Epidermal melanocyte (primary cell): ENCODE measurements around the gene DRC3.
"Not testable (repeated sequence)": the region's sequence is repeated elsewhere in the genome, so short reads cannot be mapped to it uniquely, and the experiment has no call there.

Source experiments
- DNase-seq: peaks from one replicate; pipeline ENCODE4 v3.0.0; 2011; ENCODE audit warnings: low spot score; ENCODE audit not compliant: insufficient read length

Gene DRC3, protein sequence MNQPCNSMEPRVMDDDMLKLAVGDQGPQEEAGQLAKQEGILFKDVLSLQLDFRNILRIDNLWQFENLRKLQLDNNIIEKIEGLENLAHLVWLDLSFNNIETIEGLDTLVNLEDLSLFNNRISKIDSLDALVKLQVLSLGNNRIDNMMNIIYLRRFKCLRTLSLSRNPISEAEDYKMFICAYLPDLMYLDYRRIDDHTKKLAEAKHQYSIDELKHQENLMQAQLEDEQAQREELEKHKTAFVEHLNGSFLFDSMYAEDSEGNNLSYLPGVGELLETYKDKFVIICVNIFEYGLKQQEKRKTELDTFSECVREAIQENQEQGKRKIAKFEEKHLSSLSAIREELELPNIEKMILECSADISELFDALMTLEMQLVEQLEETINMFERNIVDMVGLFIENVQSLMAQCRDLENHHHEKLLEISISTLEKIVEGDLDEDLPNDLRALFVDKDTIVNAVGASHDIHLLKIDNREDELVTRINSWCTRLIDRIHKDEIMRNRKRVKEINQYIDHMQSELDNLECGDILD

GRCh38 chr17:17972126-17972951 lies at the start of gene DRC3, which contains the start of gene TOM1L2:
Gene DRC3 (plus strand): TSS chr17:17972862. CDS start chr17:17977599, 4,737 bp downstream.
Gene TOM1L2 (minus strand): TSS chr17:17972400. CDS start chr17:17972313, 87 bp downstream.
- peak; percentile 100 for DNase-seq

DNA sequence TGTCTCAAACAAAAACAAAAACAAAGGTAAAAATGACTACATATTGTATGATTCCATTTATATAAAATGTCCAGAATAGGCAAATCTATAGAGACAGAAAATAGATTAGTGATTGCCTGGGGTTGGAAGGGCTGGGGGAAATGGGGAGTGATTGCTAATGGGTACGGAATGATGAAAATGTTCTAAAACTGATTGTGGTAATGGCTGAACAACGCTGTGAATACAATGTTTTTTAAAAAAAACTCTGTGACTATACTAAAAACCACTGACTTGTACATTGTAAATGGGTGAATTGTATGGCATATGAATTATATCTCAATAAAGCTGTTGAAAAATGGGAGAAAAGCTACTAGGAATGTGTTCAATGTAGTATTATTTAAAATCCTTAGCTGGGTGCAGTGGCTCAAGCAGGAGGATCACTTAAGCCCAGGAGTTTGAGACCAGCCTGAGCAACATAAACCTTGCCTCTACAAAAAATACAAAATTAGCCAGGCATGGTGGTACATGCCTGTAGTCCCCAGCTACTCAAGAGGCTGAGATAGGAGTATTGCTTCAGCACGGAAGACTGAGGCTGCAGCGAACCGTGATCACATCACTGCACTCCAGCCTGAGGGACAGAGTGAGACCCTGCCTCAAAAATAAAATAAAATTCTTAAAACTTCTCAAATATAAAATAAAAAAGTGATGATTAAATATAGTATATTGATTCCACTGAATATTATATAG lies 48.4 kb upstream of the DRC3 start:
- DNase-seq = no peak

- no peak for DNase-seq
Measured at GRCh38 chr17:17924857-17925250, 47.8 kb upstream of the DRC3 start.

DNA sequence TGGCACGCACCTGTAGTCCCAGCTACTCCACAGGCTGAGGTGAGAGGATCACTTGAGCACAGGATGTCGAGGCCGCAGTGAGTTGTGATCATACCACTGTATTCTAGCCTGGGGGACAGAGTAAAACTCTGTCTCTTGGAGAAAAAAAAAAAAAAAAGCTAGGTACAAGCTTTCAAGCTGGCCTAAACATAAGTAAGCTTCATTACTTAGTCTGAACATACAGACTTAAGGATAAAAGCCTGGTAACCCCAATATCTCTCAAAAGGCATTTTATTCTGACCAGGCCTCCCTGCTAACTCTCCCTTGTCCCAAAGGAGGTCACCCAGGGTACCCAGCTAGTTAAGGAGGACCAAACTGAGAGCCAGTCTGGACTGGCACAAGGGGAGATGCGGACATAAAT lies 46.6 kb upstream of the DRC3 start:
- no peak for DNase-seq

GRCh38 chr17:17926840-17927449 lies 45.7 kb upstream of the DRC3 start:
- DNase-seq = no peak

GRCh38 chr17:17928398-17929287 lies 44.0 kb upstream of the DRC3 start:
- no peak for DNase-seq

- DNase-seq = no peak
Measured at GRCh38 chr17:17929655-17930380, 42.8 kb upstream of the DRC3 start.

GRCh38 chr17:17930674-17931073 lies 42.0 kb upstream of the DRC3 start:
- no peak for DNase-seq

GRCh38 chr17:17931159-17931558 lies 41.5 kb upstream of the DRC3 start:
- DNase-seq = no peak

DNA sequence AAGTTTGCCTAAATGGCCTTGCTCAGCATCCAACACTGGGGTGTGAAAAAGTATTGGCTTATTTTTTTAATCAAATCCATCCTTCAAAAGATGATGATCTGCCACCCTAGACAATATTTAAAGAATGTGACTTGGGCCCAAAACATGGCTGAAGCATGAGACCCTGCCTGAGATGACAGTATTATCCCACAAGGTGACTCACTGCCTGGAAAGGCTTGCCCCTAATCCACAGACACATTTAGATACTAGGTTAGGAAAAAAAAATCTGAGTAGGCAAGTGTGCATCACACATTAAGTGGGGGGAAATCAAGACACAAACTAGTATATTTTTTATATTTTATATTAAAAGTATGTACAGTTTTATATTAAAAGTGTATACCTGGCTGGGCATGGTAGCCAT lies 38.9 kb upstream of the DRC3 start:
- no peak for DNase-seq

DNA sequence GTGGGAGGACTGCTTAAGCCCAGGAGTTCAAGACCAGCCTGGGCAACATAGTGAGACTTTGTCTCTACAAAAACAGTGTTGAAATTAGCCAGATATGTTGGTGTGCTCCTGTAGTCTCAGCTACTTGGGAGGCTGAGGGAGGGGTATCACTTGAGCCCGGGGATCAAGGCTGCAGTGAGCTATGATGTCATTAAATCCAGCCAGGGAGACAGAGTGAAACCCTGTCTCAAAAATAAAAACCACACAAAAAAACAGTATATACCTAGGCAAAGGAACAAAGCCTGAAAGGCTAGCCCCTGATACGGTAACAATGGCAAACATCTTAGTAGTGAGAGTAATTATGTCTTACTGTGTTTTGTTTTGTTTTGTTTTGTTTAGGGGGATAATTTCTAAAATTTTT lies 38.4 kb upstream of the DRC3 start:
- DNase-seq = no peak

DNA sequence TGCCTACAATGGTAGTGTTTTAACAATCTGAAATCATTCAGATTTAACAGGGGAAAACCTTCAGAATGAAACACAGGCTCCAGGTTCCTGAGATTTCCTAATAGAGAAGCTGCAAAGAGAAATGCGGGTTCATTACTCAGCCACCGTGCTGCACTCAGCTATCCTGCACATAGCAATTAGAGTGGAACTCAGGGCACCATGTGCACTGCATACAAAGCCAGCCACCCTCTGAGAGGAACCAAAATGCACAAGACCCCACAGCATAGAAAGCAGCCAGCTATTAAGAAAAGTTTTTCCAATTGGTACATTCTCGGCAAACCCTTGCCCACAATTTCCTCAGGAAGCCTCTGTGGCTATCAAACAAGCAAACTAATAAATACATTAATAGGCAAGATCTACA lies 37.9 kb upstream of the DRC3 start:
- DNase-seq = no peak

GRCh38 chr17:17935321-17936271 lies 37.1 kb upstream of the DRC3 start:
- DNase-seq = peak; percentile 74

DNA sequence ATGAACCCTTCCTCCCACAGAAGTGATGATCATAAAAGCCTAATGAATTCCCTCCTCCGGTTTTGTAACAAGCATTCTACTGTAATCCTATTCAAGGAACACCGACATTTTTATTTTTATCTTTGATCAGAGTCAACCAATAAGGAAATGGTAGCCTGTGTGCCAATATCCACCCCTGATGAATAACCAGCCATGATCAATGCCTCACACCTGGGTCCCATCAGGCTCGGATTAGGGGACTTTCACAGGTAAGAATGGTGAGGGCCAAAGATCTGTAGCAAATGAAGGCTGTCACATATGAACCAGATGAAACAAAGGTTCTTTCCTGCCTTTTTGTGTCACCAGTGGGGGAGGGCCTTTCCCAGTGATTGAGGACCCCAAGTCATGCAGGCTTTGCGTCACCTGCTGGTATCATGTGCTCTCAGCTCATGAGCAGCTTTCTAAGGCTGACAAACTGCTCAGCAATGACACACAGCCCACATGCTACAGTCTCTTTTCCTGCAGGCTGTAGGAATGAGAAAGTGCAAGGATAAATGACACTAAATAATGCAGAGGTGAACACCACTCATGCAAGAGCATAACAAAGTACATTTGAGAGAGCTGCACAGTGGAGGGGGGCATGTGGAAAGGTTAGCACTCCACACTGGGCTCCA lies 35.3 kb upstream of the DRC3 start:
- no peak for DNase-seq

- no peak for DNase-seq
Measured at GRCh38 chr17:17937958-17938357, 34.7 kb upstream of the DRC3 start.

- DNase-seq = no peak
Measured at GRCh38 chr17:17938388-17939107, 34.1 kb upstream of the DRC3 start.

DNA sequence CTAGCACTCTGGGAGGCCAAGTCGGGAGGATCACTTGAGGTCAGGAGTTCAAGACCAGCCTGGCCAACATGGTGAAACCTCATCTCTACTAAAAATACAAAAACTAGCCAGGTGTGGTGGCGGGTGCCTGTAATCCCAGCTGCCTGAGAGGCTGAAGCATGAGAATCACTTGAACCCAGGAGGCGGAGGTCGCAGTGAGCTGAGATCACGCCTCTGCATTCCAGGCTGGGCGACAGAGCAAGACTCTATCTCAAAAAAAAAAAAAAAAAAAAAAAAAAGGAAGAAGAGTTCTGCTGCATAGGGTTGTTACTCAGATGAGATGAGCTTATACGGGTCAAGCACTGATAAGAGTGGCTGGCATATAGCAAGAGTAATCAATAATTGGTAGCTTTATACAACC lies 32.7 kb upstream of the DRC3 start:
- DNase-seq = not testable (repeated sequence)
